ENCODE results near the gene CCDC112. TPM values are rescaled to one million over a fixed set of nuclear protein-coding genes. Genes with fewer than 3 reads are reported as not detected.
"Not testable (repeated sequence)": the region's sequence is repeated elsewhere in the genome, so short reads cannot be mapped to it uniquely, and the experiment has no call there.

Gene CCDC112
- polyA plus RNA-seq, 2 donors = 3.2 to 3.8 TPM

DNA sequence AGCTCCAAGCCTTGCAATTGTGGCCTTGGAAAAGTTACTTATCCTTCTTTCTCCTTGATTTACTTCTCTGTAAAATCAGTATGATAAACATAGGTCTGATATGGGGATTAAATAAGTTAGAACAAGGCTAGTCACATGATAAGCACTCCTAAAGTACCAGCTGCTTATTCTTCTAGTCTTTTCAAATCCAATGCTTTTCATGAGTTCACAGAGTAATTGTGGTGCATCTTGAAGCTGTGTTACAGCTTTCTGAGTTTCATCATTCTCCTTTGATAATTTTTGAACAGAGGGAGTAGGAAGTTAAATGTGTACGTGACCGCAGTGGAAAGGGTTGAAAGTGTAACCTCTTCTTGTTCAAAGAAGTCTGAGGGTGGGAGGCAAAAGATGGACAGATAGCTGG, 38.8 kb upstream of the CCDC112 start:
- H3K27me3 ChIP-seq (ENCODE audit: control insufficient read depth in 1 of 2, insufficient read depth in 2 of 2, low read length in 2 of 2) = no peaks in the 10 kb centered on the region
- H3K9me3 ChIP-seq (ENCODE audit: control insufficient read depth in 2 of 2, insufficient read depth in 1 of 2, low read depth in 1 of 2, low read length in 1 of 2) = no peaks in the 10 kb centered on the region
- H3K27ac ChIP-seq (ENCODE audit: low read depth in 2 of 2, low read length in 1 of 2) = no peak overlapping the region
- no peak overlapping the region for H3K4me3 ChIP-seq (ENCODE audit: low read depth in 1 of 2, low read length in 2 of 2)
- WGBS, 2 donors = 93 to 95% methylated on average over 2 of the region's 2 CpGs
- H3K4me1 ChIP-seq (ENCODE audit: control insufficient read depth in 2 of 2, insufficient read depth in 2 of 2, low read length in 1 of 2) = no peaks in the 10 kb centered on the region
- no peaks in the 10 kb centered on the region for H3K36me3 ChIP-seq (ENCODE audit: control insufficient read depth in 2 of 2, insufficient read depth in 2 of 2, low read length in 1 of 2)

DNA sequence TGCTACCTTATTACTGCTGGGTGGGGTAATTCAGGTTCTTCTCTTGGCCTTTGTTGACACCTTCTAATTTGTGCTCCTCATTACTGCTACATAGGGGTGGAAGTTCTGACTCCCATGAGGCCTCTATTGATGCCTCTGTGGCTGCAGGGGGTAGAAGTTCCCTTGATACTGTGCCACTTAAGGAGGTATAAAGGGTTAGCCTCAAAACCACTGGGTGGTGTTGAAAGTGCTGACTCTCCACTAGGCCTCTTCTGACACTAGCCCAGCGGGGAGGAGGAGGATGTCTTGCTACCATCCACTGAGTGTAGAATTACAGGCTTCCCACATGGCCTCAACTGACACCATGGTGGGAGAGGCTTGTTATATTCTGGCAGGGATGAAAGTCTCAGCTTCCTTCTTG, 36.7 kb upstream of the CCDC112 start:
- 71 to 74% methylated on average over 1 of the region's 1 CpG for WGBS, 2 donors
- no peaks in the 10 kb centered on the region for H3K4me1 ChIP-seq (ENCODE audit: control insufficient read depth in 2 of 2, insufficient read depth in 2 of 2, low read length in 1 of 2)
- H3K9me3 ChIP-seq (ENCODE audit: control insufficient read depth in 2 of 2, insufficient read depth in 1 of 2, low read depth in 1 of 2, low read length in 1 of 2) = no peaks in the 10 kb centered on the region
- no peaks in the 10 kb centered on the region for H3K27me3 ChIP-seq (ENCODE audit: control insufficient read depth in 1 of 2, insufficient read depth in 2 of 2, low read length in 2 of 2)
- no peak overlapping the region for H3K4me3 ChIP-seq (ENCODE audit: low read depth in 1 of 2, low read length in 2 of 2)
- no peaks in the 10 kb centered on the region for H3K36me3 ChIP-seq (ENCODE audit: control insufficient read depth in 2 of 2, insufficient read depth in 2 of 2, low read length in 1 of 2)
- no peak overlapping the region for H3K27ac ChIP-seq (ENCODE audit: low read depth in 2 of 2, low read length in 1 of 2)

DNA sequence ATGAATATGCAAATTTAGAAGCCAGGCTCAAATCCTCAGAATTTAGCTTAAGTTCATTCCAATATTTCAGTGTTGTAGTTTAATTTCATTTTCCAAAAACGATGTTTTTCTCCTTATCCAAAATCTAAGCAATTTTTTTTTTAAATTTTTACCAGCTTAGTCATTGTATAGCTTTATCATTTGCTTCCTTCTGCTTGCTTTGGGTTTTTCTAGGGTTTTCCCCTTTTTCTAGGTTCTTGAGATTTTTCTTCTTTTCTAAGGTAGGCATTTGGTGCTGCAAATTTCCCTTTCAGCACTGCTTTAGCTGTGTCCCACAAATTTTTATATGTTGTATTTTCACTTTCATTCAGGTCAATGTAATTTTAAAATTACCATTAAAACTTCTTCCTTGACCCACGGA, 34.4 kb upstream of the CCDC112 start:
- Histone ChIP-seq H3K27me3 (ENCODE audit: control insufficient read depth in 1 of 2, insufficient read depth in 2 of 2, low read length in 2 of 2) (no peaks in the 10 kb centered on the region), H3K27ac (ENCODE audit: low read depth in 2 of 2, low read length in 1 of 2) (no peak overlapping the region), H3K4me1 (ENCODE audit: control insufficient read depth in 2 of 2, insufficient read depth in 2 of 2, low read length in 1 of 2) (no peaks in the 10 kb centered on the region), H3K36me3 (ENCODE audit: control insufficient read depth in 2 of 2, insufficient read depth in 2 of 2, low read length in 1 of 2) (no peaks in the 10 kb centered on the region), H3K9me3 (ENCODE audit: control insufficient read depth in 2 of 2, insufficient read depth in 1 of 2, low read depth in 1 of 2, low read length in 1 of 2) (no peaks in the 10 kb centered on the region), H3K4me3 (ENCODE audit: low read depth in 1 of 2, low read length in 2 of 2) (no peak overlapping the region)
- 60 to 63% methylated on average over 2 of the region's 2 CpGs for WGBS, 2 donors

DNA sequence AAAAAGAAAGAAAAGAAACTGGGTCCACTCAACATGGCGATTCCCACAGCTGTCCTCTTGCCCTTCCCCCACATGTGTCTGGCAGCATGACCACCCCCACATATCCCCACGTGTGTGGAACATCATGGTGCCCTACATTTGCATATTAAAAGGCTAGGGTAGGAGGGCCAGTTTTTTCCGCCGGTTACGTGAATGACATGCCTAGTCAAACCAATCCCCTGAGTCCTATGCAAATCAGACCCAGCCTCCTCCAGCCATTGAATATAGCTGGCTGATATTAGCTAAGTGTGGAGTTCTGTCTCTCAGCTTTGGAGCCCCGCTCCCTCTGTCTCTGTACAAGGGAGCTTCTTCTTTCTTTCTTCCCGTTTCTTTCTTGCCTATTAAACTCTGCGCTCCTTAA, 33.0 kb upstream of the CCDC112 start:
- Histone ChIP-seq H3K9me3 (ENCODE audit: control insufficient read depth in 2 of 2, insufficient read depth in 1 of 2, low read depth in 1 of 2, low read length in 1 of 2) (no peaks in the 10 kb centered on the region), H3K27me3 (ENCODE audit: control insufficient read depth in 1 of 2, insufficient read depth in 2 of 2, low read length in 2 of 2) (no peaks in the 10 kb centered on the region), H3K27ac (ENCODE audit: low read depth in 2 of 2, low read length in 1 of 2) (no peak overlapping the region), H3K4me3 (ENCODE audit: low read depth in 1 of 2, low read length in 2 of 2) (no peak overlapping the region), H3K36me3 (ENCODE audit: control insufficient read depth in 2 of 2, insufficient read depth in 2 of 2, low read length in 1 of 2) (no peaks in the 10 kb centered on the region), H3K4me1 (ENCODE audit: control insufficient read depth in 2 of 2, insufficient read depth in 2 of 2, low read length in 1 of 2) (no peaks in the 10 kb centered on the region)
- 84 to 90% methylated on average over 8 of the region's 8 CpGs for WGBS, 2 donors

DNA sequence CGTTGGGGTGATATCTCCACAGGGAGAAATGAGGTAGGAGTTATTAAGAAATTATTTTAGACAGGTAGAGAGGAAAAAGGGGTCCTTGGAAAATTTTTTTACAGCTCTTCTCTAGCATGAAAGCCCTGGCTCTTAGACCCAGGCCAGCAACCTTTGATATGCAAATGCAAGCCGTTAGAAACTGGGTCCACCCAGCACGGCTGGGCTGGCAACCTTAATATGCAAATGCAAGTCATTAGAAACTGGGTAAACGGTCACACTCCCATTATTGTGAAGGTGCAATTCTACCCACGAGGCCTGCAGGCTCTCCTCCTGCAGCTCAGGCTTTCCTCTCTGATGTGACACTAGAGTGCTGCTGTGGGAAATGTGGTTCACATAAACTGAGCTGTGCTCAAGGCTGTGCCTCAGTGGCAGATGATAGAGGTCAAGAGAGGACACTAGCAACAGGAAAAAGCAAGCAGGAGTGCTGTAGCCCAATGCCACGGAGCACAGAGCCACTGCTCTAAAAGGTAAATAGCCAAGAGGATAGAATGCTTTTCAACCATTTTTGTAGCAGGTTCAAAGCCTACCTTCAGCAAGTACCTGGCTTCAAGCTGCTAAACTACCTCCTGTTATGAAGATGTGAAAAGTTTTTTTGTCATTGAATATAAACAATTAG, 32.3 kb upstream of the CCDC112 start:
- WGBS, 2 donors = 43 to 46% methylated on average over 6 of the region's 6 CpGs
- not testable (repeated sequence) for H3K36me3 ChIP-seq (ENCODE audit: control insufficient read depth in 2 of 2, insufficient read depth in 2 of 2, low read length in 1 of 2); H3K4me1 ChIP-seq (ENCODE audit: control insufficient read depth in 2 of 2, insufficient read depth in 2 of 2, low read length in 1 of 2); H3K27ac ChIP-seq (ENCODE audit: low read depth in 2 of 2, low read length in 1 of 2); H3K27me3 ChIP-seq (ENCODE audit: control insufficient read depth in 1 of 2, insufficient read depth in 2 of 2, low read length in 2 of 2); H3K4me3 ChIP-seq (ENCODE audit: low read depth in 1 of 2, low read length in 2 of 2); H3K9me3 ChIP-seq (ENCODE audit: control insufficient read depth in 2 of 2, insufficient read depth in 1 of 2, low read depth in 1 of 2, low read length in 1 of 2)

DNA sequence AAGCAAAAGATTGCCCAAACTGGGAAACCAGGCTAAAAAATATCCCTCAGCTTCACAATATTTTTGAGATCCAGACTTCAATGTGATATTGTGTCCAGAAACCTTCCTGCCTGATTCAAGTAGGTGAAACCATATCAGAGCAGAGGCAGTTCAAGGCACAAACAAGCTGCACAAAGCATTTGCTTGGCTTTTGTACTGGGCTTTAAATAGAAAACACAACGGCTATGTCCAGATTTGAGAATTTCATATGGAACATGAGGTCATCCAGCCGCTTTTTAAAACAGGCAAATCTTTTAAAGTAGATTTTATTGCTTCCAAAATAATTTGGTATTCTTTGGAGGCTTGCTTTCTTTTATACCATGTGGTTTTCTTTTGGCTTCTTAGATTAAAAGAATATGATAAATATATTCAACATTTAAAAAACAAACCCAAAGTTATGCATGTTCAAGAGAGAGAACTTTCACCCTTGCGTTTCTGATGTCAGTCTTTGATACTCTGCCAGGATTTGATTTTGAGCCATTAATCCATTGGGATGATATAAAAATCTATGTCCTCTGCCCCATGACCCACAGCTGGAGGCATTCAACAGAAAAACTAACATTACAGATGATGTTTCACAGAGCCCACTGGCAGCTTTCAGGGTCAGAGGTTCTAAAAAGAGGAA, 29.0 kb upstream of the CCDC112 start:
- Histone ChIP-seq H3K4me3 (ENCODE audit: low read depth in 1 of 2, low read length in 2 of 2) (no peak overlapping the region), H3K9me3 (ENCODE audit: control insufficient read depth in 2 of 2, insufficient read depth in 1 of 2, low read depth in 1 of 2, low read length in 1 of 2) (no peaks in the 10 kb centered on the region), H3K27me3 (ENCODE audit: control insufficient read depth in 1 of 2, insufficient read depth in 2 of 2, low read length in 2 of 2) (no peaks in the 10 kb centered on the region), H3K4me1 (ENCODE audit: control insufficient read depth in 2 of 2, insufficient read depth in 2 of 2, low read length in 1 of 2) (no peaks in the 10 kb centered on the region), H3K36me3 (ENCODE audit: control insufficient read depth in 2 of 2, insufficient read depth in 2 of 2, low read length in 1 of 2) (no peaks in the 10 kb centered on the region), H3K27ac (ENCODE audit: low read depth in 2 of 2, low read length in 1 of 2) (no peak overlapping the region)
- WGBS, 2 donors = 57 to 58% methylated on average over 3 of the region's 3 CpGs

DNA sequence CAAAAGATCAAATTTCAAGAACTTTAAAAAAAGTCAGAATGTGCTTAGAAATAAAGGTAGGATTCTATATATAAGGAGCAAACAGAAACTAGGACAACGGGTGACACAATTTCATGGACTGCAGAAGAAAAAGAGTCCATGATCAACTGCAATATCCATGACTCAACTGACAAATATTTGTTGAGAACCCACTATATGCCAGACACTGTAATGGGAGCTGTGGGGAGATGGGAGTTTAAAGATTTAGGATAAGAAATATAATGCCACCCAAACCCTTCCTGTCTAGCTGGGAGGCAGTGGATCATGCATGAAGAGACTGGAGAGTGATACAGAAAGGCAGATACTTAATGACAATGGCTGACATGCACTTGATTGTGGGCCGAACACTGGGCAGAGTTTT, 27.6 kb upstream of the CCDC112 start:
- Histone ChIP-seq H3K27me3 (ENCODE audit: control insufficient read depth in 1 of 2, insufficient read depth in 2 of 2, low read length in 2 of 2) (no peaks in the 10 kb centered on the region), H3K36me3 (ENCODE audit: control insufficient read depth in 2 of 2, insufficient read depth in 2 of 2, low read length in 1 of 2) (no peaks in the 10 kb centered on the region), H3K9me3 (ENCODE audit: control insufficient read depth in 2 of 2, insufficient read depth in 1 of 2, low read depth in 1 of 2, low read length in 1 of 2) (no peaks in the 10 kb centered on the region), H3K4me3 (ENCODE audit: low read depth in 1 of 2, low read length in 2 of 2) (no peak overlapping the region), H3K27ac (ENCODE audit: low read depth in 2 of 2, low read length in 1 of 2) (no peak overlapping the region), H3K4me1 (ENCODE audit: control insufficient read depth in 2 of 2, insufficient read depth in 2 of 2, low read length in 1 of 2) (no peaks in the 10 kb centered on the region)
- 90 to 93% methylated on average over 2 of the region's 2 CpGs for WGBS, 2 donors

DNA sequence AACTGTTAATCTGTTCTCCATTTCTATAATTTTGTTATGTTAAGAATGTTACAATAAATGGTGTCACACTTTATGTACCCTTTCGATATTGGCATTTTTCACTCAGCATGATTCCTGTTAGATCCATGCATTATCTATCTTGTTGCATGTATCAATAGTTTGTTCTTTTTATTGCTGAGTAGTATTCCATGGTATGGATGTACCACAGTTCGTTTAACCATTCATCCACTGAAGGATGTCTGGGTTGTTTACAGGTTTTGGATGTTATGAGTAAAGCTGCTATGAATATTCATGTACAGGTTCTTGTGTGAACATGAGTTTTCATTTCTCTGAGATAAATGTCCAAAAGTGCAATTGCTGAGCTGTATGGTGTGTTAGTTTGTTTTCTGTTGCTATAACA, 26.3 kb upstream of the CCDC112 start:
- no peaks in the 10 kb centered on the region for H3K36me3 ChIP-seq (ENCODE audit: control insufficient read depth in 2 of 2, insufficient read depth in 2 of 2, low read length in 1 of 2)
- no peaks in the 10 kb centered on the region for H3K27me3 ChIP-seq (ENCODE audit: control insufficient read depth in 1 of 2, insufficient read depth in 2 of 2, low read length in 2 of 2)
- 76 to 95% methylated on average over 2 of the region's 2 CpGs for whole genome bisulfite sequencing, 2 donors
- H3K4me1 ChIP-seq (ENCODE audit: control insufficient read depth in 2 of 2, insufficient read depth in 2 of 2, low read length in 1 of 2) = no peaks in the 10 kb centered on the region
- H3K9me3 ChIP-seq (ENCODE audit: control insufficient read depth in 2 of 2, insufficient read depth in 1 of 2, low read depth in 1 of 2, low read length in 1 of 2) = no peaks in the 10 kb centered on the region
- H3K27ac ChIP-seq (ENCODE audit: low read depth in 2 of 2, low read length in 1 of 2) = no peak overlapping the region
- no peak overlapping the region for H3K4me3 ChIP-seq (ENCODE audit: low read depth in 1 of 2, low read length in 2 of 2)

DNA sequence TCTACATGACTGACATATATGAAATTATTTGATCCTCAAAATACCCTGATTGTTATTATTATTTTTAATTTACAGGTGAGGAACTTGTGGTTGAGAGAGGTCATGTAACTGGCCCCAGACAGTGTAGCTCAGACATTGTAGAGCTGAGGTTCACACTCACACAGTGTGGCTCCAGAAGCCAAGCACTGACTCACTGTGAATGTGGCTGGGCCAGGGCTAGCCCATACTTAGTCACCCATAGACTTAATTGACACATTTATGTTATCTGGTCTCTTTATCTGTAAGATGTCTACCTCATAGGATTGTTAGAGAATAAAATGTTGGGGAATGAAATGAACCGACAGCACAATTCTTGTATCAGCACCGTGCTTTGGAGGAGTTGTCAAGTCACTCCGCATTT, 24.9 kb upstream of the CCDC112 start:
- no peak overlapping the region for H3K27ac ChIP-seq (ENCODE audit: low read depth in 2 of 2, low read length in 1 of 2)
- no peaks in the 10 kb centered on the region for H3K36me3 ChIP-seq (ENCODE audit: control insufficient read depth in 2 of 2, insufficient read depth in 2 of 2, low read length in 1 of 2)
- H3K9me3 ChIP-seq (ENCODE audit: control insufficient read depth in 2 of 2, insufficient read depth in 1 of 2, low read depth in 1 of 2, low read length in 1 of 2) = no peaks in the 10 kb centered on the region
- WGBS, 2 donors = 95% methylated on average over 3 of the region's 3 CpGs
- no peaks in the 10 kb centered on the region for H3K27me3 ChIP-seq (ENCODE audit: control insufficient read depth in 1 of 2, insufficient read depth in 2 of 2, low read length in 2 of 2)
- H3K4me1 ChIP-seq (ENCODE audit: control insufficient read depth in 2 of 2, insufficient read depth in 2 of 2, low read length in 1 of 2) = no peaks in the 10 kb centered on the region
- H3K4me3 ChIP-seq (ENCODE audit: low read depth in 1 of 2, low read length in 2 of 2) = no peak overlapping the region

DNA sequence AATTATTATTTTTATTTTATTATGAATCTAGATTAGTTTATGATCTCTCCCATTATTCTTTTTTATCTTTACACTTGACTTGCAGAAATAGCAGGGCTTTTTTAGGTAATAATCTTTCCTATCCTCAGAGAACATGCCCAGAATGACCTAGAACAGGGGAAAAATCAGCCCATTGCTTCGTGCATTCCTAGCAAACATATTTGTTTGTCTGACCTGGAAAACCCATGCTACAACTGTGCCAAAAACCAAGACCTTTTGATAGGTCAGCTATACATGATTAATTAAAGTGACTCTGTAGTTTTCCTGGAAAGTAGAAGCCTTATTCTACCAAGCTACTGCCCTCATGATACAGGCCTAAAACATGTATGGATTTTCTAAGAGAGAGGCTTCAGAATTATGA, 24.1 kb upstream of the CCDC112 start:
- 44 to 57% methylated on average over 1 of the region's 1 CpG for WGBS, 2 donors

More for the DNA sequence above, 24.1 kb upstream of the CCDC112 start:
- Histone ChIP-seq H3K36me3 (ENCODE audit: control insufficient read depth in 2 of 2, insufficient read depth in 2 of 2, low read length in 1 of 2) (no peaks in the 10 kb centered on the region), H3K4me1 (ENCODE audit: control insufficient read depth in 2 of 2, insufficient read depth in 2 of 2, low read length in 1 of 2) (no peaks in the 10 kb centered on the region), H3K27ac (ENCODE audit: low read depth in 2 of 2, low read length in 1 of 2) (no peak overlapping the region), H3K4me3 (ENCODE audit: low read depth in 1 of 2, low read length in 2 of 2) (no peak overlapping the region), H3K9me3 (ENCODE audit: control insufficient read depth in 2 of 2, insufficient read depth in 1 of 2, low read depth in 1 of 2, low read length in 1 of 2) (no peaks in the 10 kb centered on the region), H3K27me3 (ENCODE audit: control insufficient read depth in 1 of 2, insufficient read depth in 2 of 2, low read length in 2 of 2) (no peaks in the 10 kb centered on the region)
